HG02678 (cell line): ENCODE data around the gene AOAH.
"Not testable (repeated sequence)": the region's sequence is repeated elsewhere in the genome, so short reads cannot be mapped to it uniquely, and the experiment has no call there.

Experiments used
- ATAC-seq: cut with Tn5 transposase; IDR thresholded peaks from one replicate; pipeline ENCODE4 v1.9.1; 2021; ENCODE audit warnings: mild to moderate bottlenecking, moderate library complexity; ENCODE audit not compliant: unreplicated experiment

Gene AOAH

GRCh38 chr7:36475011-36475342, 249.3 kb downstream of the AOAH start:
- no peak for ATAC-seq

GRCh38 chr7:36474283-36475010, 249.8 kb downstream of the AOAH start:
- no peak for ATAC-seq

- ATAC-seq = no peak
Observed at GRCh38 chr7:36473454-36474282, 250.6 kb downstream of the AOAH start.

GRCh38 chr7:36472141-36472729, 252.1 kb downstream of the AOAH start:
- no peak for ATAC-seq

DNA sequence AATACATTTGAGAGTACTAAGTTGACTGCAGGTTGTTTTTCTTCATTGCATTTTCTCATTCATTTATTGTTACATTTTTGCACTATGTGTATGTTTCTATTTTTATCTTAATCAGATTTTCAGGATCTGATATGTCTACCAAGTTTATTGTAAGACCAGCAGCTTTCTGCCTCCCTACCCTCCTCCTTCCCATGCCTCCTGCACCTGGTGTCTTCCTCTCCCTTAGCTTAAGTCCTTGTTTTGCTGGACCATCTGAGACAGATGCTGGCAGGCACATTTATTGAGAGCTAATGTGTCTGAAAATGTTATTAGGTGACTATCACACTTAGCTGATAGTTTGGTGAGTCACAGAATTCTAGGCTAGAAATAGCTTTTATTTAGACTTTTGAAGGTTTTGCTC, 255.1 kb downstream of the AOAH start:
- ATAC-seq = no peak

DNA sequence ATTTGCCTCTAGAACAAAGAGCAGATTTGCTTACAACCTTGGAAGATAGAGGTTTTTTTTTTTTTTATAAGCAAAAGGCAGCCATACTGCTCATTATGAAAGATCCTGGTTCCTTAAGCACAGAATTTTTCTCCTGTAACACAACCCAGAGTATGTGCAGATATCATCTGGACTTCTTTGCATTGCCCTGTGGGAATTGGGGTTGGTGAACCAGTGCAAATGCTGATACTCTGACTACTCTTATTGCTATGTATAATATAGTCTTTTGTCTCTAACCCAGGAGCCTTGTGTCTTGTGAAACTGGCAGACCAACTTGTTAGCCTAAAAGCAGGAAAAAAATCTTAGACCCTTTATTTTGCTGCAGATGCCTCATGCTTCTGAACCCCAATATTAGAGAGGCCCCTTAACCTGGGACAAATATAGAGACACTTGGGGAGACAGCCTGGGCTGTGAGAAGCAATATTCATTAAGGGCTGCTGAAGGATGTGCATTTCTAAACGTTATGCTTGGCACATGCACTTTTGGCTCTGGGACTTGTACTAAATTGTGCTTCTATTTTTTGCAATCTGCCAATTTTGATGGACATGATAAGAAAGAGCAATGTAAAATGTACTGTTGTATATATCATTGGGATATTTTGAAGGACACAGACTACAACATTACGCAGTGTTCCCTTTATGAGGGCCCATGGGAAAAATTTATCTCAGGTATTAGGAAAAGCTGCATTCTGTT, 255.8 kb downstream of the AOAH start:
- no peak for ATAC-seq

DNA sequence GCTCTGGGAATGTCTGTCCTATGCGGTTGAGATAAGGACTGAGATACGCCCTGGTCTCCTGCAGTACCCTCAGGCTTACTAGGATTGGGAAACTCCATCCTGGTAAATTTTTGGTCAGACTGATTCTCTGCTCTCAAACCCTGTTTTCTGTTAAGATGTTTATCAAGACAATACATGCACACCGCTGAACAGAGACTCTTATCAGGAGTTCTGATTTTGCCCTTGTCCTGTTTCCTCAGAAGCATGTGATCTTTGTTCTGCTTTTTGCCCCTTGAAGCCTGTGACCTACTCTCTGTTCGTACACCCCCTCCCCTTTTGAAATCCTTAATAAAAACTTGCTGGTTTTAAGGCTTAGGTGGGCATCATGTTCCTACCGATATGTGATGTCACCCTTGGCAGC, 258.3 kb downstream of the AOAH start:
- not testable (repeated sequence) for ATAC-seq

- ATAC-seq = no peak
Observed at GRCh38 chr7:36464271-36464670, 260.0 kb downstream of the AOAH start.
